ENCODE data around the gene EYS.
"Not testable (repeated sequence)": the region's sequence is repeated elsewhere in the genome, so short reads cannot be mapped to it uniquely, and the experiment has no call there.

Gene EYS

DNA sequence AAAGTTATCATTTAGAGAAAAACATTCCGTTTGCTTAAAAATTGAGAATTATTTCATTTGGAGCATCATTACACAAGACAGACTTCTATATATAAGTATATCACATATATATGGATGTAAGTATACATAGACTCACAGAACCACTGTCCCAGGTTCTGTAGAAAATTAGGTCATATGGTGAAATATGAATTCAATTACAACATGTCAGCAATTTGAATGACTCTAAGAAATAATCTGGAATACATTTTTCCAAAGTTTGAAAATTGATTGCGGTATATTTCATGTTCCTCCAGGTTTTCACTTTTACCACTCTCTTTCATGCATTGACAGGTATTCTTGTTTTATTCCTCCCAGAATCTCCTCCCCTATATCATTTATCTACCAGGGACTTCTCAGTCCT lies 1179.1 kb downstream of the EYS start:
- DNase-seq = no peak

DNA sequence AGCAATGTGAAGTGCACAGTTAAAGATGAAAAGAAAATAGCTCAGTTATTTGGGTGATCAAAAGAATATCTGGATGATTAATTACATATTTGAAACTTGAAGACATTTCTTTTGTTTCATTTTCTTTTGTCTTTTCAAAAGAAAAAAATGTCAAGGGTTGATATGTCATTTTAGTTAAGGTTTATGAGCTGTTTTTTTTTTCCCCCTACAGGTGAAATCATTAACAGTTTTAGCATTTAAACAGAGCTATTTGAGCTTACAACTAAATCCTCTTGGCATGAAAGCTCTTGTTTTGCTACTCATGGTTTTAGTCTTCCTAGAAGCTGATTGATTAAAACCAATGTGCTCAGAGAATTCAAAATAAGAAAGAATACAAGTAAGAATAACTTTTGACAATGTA lies 1184.2 kb downstream of the EYS start:
- DNase-seq = no peak

DNA sequence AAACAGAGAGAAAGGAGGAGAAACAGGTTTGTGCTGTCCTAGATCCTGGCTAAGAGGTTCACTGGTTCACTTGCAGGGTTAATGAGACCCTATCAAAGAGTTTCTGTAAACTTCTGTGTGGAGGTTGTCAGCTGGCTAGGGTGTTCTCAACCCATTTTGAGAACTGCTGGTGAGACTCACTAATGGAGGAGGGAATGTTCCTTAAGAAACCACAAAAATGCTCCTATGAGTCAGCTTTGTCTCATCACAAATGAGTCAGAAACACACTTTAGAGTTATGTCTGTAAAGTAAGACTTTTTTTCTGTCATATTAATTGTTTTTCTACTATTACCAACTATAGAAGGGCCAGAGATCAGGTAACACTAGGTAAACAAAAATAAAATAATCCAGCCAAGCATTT lies 1187.0 kb downstream of the EYS start:
- no peak for DNase-seq

DNA sequence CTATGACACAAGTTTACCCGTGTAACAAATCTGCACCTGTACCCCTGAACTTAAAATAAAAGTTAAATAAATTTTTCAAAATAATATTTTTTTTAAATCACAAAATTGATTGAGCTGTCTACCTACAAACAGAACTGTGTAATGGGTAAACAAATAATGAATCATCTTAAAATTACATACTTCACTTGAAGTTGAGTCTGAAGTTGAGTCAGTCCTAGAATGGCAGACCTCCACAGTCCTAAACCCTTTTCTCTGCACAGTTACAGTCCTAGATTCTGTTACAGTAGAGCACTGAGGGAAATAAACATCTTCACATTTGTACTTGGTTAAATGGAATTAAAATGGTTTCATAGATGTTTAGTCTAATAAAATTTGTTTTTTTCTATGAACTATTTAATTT lies 1190.6 kb downstream of the EYS start:
- no peak for DNase-seq

DNA sequence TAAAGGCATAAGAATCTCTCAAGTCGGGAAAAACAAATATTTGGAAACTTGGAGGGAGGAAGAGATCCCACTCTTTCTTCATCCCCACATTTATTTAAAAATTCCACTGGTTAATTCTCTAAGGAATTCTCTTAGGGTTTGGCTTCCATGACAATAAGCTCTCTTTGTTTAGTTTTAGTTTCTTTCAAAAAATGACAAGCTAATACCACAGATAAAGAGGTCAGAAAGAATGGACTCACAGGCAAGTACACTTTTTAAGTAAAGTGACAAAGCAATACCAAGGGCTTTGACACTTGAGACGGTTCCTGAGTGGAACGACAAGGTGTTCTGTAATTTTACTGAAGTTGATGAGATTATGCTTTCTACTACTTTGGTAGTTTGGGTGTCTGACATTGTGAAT lies 1199.4 kb downstream of the EYS start:
- no peak for DNase-seq

DNA sequence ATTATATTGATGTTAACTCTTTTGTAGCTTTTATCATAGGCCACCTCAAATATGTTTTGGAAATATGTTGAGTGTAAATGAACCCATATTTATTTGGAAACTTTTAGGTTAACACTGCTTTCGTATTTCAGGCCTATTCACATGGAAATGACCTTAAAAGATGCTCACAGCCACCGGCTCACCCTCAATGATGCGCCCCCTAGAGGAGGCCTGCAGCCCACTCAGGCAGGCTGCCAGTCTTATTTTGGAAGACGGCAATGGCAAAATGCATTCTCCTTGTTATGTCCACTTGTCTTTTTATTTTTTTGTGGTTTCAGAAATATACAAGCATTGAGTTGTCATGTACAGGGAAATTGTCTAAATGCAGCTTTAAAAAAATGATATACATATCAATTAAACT lies 1201.7 kb downstream of the EYS start:
- no peak for DNase-seq

DNA sequence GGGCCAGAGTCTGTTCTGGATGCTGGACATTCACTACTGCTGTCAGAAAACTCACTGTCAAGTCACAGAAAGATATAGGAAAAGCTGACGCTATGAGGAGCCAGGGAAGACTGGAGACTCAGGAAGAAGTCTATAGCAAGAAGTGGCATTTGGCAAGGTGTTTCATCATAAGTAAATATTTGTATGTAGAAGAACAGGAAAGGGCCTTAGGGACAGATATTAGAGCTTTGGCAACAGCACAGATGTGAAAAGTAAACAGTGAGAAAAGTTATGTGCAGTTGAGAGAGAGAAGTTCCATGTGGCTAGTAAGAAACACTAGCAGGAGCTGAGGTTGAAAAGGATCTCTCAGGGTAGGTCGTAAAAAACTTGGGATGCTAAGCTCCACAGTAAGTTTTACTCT lies 1202.5 kb downstream of the EYS start:
- DNase-seq = no peak

DNA sequence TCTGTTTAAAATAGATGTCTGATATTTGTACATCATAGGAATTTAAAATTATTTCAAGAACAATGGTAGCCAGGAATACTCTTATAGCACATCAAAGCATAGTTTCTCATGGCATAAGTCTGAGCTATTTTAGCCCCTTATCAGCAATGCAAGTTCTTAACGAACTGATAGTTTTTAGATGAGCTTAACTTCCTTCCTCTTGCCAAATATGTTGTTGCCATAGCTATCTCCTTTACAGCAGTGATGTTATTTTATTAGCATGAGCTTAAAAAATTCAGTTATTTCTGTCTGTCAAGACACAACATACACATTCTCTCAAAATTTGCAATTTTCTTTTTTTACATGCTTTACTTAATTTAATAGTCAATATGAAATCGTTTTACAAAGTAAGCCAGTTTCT lies 1204.2 kb downstream of the EYS start:
- DNase-seq = no peak

DNA sequence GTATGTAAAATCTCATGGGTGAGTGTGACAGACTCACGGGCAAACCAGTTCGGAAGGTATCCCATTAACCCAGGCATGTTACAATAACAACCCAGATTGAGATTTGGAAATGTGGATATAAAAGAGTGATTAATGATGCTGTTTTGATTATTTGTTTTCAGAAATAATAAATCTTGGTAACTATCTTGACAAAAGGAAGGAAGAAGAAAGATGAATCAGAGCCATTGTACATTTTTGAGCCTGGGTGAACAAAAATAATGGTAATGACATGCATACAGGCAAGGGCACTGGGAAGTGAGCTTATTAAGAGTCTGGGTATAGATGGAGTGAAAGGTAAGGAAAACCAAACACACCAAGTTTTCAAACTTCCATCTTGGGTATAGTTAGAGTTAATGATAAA lies 1209.4 kb downstream of the EYS start:
- DNase-seq = no peak

DNA sequence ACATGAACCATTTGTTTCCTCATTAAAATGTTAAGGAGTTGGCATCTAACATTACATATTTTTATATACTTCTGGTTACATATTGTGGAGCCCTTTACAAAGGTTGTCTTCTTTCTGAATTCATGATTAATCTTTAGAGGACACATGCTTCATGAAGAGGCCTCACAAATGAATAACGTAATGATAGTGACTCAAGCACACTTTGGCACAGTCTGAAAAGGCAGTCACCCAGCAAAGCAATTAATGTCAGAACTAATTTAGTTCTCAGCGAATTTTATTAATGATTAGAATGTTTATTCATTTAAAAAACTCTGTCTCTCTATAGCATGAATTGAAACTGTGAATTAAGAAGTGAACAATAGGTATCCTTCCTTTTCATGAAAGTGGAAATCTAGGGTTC lies 1217.3 kb downstream of the EYS start:
- no peak for DNase-seq

DNA sequence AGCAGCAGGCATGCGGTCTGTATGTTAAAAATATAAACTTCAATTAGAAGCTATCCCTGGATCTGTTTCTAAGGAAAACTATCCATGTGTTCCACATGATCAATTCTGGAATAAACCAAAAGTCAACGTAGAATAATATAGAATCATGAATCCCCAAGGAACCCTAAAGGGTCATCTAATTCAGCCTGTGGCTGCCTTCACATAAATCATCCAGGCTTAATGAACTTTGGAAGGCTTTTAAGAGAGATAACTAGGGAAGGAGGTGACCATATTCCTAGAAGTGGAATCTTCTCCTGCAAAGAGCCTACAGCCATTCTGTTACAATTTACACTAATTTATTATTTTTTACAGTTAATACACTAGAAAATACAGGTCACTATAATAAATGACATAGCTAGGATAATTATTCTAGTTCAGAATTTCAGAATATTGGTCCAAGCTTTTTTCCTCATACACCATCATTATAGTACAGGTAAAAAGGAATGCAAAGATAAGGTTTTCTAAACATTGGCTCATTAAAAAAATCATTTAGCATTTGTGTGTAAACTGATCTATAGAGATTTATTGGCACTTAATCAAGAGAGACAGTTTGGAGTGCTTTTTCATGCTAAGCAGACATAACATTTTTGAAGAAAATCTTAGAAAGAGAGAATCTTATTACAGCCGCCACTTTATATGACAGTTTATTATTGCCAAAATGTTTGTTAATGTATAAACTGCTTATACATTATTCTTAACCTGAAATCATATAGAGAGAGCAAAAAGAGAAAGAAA lies 1220.3 kb downstream of the EYS start:
- no peak for DNase-seq

DNA sequence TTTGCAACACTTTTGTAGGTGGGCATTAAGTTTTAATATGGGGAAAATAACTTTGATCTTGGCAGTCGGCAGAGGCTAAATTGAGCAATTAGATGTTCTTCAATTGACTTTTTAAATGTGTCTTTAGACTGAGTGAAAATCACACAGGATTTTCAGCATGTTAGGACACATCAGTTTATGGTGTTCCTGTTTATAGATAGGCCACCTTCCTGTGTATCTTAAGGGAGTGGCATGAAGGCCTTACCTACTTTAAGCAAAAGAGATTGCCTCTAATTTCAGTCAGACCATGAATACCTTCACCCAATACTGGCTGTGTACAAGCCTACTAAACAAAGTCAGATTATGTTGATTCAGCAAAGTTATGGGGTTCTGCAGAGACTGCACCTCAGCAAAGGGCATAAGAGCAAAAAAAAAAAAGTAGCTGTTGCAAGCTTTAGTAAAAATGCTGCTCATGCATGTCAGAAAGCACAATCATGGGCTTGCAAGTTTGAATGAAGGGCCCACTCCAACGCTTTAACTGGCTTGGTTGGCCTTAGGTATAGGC lies 1223.0 kb downstream of the EYS start:
- DNase-seq = no peak

DNA sequence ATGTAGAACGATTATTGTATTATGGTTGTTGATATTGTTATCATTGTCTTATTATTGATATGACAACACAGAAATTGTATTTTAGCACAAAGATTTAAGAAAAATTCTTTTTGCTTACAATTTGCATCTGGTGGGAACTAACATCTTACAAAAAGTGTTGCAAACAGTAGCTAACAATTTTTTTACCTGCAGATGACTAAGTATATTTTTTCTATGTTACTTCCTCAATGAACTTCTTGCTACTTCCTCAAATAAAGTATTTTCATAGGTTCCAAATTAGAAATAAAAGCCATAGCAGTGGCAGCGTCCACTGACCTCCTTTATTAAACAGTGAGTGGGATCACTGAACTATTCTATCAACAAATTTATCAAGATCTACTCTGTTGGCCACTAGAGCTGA lies 1224.4 kb downstream of the EYS start:
- no peak for DNase-seq

DNA sequence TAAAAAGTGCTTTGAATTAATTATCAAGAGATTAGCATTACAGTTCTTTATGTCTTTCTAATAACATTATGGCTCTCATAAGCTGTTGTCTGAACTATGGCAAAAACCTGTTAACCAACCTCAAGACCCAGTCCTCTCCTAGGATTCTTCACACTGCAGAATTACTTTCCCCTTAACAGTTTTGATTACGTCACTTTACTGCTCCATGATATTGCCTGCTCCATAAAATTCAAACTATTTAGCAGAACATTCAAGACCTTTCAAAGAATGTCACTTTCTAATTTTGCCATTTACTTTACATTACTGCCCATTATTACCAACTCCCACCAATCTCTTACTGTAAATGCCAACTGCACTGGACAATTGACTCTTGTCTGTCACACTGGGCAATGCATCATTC lies 1227.9 kb downstream of the EYS start:
- DNase-seq = no peak

DNA sequence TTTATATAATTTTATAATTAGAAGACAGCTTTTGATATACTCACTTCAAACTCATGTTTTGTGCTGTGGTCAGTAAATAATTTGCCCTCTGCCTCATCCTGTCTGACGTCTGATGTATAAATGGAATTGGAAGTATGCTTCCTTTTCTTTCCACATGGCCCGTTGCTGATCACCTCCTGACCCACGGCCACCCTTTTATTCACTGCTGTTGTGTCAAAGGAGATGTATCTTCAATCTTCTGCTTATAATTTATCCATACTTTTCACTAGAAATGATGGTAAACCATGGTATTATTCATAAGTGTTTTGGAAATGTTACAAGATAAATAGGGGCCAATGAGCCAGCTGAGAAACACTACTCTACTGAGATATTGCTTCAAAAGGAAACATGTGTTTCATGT lies 1229.6 kb downstream of the EYS start:
- DNase-seq = no peak

DNA sequence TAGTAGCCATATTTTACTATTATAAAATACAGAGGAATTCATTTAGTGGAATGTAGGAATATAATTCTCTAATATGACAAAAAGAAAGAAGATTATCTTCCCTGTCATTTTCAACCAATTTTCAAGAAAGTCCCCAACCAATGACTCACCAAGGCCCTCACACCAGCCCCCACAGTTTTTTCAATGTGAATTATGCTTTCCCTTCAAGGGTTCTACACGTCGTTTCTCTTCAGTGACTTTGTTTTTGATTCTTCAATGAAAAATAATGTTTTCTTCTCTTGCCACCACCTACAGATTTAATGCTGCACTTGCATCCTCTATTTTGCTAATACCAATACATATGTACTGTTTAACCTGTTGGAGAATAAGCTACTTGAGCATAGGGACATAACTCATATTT lies 1230.1 kb downstream of the EYS start:
- no peak for DNase-seq

DNA sequence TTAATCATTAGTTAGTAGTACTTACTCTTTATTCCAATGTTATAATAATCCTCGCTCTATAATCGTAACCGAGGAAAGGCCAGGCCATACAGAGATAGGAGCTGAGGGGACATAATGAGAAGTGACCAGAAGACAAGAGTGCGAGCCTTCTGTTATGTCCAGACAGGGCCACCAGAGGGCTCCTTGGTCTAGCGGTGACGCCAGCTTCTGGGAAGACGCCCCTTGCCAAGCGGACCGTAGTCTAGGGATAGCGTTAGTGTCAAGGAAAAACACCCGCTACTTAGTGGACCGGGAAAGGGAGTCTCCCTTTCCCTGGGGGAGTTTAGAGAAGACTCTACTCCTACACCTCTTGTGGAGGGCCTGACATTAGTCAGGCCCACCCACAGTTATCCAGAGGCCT lies 1237.6 kb downstream of the EYS start:
- DNase-seq = not testable (repeated sequence)

DNA sequence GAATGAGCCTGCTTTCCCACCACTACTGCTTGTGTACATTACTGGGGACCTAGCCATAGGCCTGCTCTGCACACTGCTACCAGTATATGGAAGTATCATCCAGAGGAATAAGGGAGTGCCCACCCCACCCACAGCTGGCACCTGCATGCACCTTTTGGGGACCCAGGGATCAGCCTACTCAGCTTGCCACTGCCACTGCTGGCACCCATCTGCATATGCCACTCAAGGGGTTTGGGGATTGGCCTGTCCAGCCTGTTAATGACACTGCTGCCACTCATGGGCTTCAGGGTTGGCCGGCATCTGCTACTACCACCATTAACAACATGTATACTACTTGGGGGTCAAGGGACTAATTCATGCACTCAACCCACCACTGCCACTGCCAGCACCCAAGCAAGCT lies 1239.4 kb downstream of the EYS start:
- DNase-seq = no peak

DNA sequence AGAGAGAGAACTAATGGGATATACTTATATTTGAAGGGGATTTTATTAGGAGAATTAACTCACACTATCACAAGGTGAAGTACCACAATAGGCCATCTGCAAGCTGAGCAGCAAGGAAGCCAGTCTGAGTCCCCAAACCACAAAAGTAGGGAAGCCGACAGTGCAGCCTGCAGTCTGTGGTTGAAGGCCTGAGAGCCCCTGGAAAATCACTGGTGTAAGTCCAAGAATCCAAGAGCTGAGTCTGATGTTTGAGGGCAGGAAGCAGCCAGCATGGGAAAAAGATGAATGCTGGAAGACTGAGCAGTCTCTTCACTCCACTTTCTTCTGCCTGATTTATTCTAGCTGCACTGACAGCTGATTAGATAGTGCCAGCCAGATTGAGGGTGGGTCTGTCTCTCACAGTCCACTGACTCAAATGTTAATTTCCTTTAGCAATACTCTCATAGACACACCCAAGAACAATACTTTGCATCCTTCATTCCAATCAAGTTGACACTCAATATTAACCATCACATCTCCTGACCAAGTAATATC lies 1247.5 kb downstream of the EYS start:
- DNase-seq = no peak

DNA sequence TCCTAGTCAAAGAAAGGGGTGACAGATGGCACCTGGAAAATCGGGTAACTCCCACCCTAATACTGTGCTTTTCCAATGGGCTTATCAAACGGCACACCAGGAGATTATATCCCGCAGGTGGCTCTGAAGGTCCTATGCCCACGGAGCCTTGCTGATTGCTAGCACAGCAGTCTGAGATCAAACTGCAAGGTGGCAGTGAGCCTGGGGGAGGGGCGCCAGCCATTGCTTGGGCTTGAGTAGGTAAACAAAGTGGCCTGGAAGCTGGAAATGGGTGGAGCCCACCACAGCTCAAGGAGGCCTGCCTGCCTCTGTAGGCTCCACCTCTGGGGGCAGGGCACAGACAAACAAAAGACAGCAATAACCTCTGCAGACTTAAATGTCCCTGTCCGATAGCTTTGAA lies 1258.9 kb downstream of the EYS start:
- DNase-seq = not testable (repeated sequence)

DNA sequence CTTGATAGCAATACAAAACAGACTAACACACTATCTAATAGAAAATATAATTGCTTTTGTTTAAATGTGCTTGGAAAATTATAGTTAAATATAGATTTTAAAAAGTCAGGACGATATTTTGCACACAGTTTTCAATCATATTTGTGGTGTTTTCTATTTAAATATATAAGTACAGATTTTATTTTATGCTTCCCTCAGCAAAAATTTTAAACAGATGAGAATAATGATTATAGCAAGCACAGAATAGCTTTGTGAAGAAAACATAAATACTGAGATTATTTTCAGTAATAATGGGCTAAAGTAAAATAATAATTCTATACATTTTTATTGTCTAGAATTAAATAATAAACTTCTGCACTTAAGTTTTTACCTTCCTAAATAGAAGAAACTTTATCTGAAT lies 1262.0 kb downstream of the EYS start:
- no peak for DNase-seq

DNA sequence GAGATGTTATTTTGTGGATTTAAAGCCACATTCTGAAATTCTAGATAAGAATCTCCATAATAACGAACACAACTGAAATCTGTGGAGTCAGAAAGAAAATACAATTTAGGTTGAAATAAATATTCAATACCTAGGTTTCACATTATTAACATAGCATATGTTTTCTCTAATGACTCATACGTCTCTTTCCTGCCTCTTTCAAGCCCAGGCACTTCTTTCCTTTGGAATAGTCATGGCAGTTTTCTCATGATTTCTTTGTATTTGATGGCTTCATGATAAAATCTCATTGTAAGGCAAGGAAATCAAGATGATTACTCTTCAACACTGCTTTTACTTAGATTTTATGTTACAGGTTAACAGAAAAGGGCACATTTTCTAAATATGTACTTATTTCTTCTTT lies 1267.8 kb downstream of the EYS start:
- no peak for DNase-seq

DNA sequence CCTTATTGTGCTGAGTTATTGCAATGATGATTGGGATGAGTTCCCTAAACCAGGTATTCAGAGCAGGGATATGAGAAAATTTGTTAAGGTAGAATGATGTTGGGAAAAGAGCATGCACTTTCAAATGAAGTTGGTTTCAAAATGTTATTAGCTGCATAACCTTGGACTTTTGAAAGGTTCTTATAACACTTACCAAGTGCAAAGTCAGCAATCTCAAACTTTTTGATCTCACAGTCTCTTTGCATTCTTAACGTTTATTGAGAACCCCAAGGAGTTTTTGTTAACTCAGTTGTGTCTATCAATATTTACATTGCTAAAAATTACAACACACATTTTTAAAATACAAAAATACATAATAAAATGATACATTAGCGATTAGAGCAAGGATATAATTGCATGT lies 1269.0 kb downstream of the EYS start:
- DNase-seq = no peak

DNA sequence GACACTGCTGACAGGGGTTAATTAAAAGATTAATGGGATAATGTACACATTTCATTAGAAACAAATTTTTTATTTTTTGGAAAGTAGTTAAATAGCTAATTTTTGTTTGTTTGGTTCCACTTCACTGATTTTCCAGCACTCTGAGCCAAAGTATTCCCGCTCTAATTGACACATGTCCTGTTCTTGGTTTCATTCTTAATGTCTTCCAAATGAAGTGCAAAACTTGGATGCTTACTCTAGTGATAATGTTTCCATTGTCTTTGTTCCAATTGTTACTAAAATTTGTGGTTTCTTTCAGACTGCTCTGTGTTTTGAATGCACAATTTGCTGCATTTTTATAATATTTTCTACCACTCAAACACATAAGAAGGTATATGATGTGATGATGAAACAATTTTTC lies 1277.1 kb downstream of the EYS start:
- no peak for DNase-seq

DNA sequence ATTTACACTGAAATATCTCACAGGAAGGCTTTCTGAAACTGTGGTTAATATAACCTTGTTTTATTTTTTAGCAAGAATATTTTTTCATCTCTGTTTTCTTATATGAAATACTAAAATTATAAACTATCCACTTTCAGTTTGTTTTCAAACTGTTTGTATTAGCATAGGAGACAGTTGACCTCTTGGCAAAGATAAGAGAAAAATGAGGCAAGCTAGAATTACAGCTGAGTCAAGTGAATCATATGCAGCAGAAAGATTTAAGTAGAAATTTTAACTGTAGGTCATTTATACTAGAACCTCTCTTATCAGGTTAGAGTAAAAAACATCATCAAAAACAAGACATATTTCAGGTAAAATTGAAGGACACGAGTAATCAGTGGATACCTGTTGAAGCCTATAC lies 1278.8 kb downstream of the EYS start:
- no peak for DNase-seq

Data from CD4-positive, alpha-beta T cell treated with Interleukin-15 for 1 hour (primary cell).